A549 (cell line): ENCODE measurements around the gene CDC42EP4. TPM values are rescaled to one million over a fixed set of nuclear protein-coding genes. Genes with fewer than 3 reads are reported as not detected.

Experiments used
- ATAC-seq, 2 experiments: fragments of 200-7000 bp in 1 of 2; fragments of >200 bp in 1 of 2; cut with Nextera tagmentation in 1 of 2; cut with Tn5 transposase in 1 of 2; 3 replicates each; pipeline versions ENCODE4 v1.8.0 to v1.9.1; 2018 to 2020; ENCODE audit warnings: mild to moderate bottlenecking in 1 of 2, moderate library complexity in 1 of 2
- CTCF ChIA-PET: fragments of 300-600 bp; sonication (Branson Sonifier 250); formaldehyde crosslinking; extraction: SDS; loops from one replicate; lab custom pipeline; 2021; ENCODE audit warnings: antibody characterized with exemption, inconsistent platforms; lab: Yijun Ruan, JAX
- POLR2A ChIA-PET: fragments of 350-600 bp; formaldehyde crosslinking; extraction: SDS; loops from one replicate; lab custom pipeline; 2021; ENCODE audit warnings: antibody characterized with exemption, inconsistent platforms; lab: Yijun Ruan, JAX
- DNase-seq, 2 experiments: peaks; one replicate each; pipeline versions ENCODE4 v3.0.0 to v3.0.0-alpha.2; 2011 to 2016; ENCODE audit warnings: low read depth in 1 of 2, low spot score in 1 of 2
- FAIRE-seq: peaks from 2 replicates; lab custom pipeline; 2011; peaks lifted over from hg19 to GRCh38; lab: Jason Lieb, UNC
- H3K27ac ChIP-seq, 2 experiments: fragments of >200 bp; sonication (Bioruptor Twin); formaldehyde crosslinking; 3 replicates each; pipeline ENCODE4 v1.5.1; 2016 to 2017
- H3K4me1 ChIP-seq: fragments of >200 bp; sonication (Bioruptor Twin); formaldehyde crosslinking; 3 replicates; pipeline ENCODE4 v1.6.1; 2016
- H3K4me2 ChIP-seq: fragments of >200 bp; sonication (Bioruptor Twin); formaldehyde crosslinking; 3 replicates; pipeline ENCODE4 v1.6.1; 2016
- H3K4me3 ChIP-seq: fragments of >200 bp; sonication (Bioruptor Twin); formaldehyde crosslinking; 3 replicates; pipeline ENCODE4 v1.5.1; 2016
- H3K9me3 ChIP-seq: fragments of >200 bp; sonication (Bioruptor Twin); formaldehyde crosslinking; 3 replicates; pipeline ENCODE4 v1.6.1; 2016
- BHLHE40 ChIP-seq: IDR thresholded peaks from 2 replicates; pipeline ENCODE4 v1.6.1; 2012; ENCODE audit warnings: low read depth, low read length, inconsistent platforms
- CHD2 ChIP-seq: fragments of 150-350 bp; IDR thresholded peaks from 2 replicates; pipeline ENCODE4 v1.6.1; 2014; ENCODE audit warnings: low read length; ENCODE audit not compliant: partially characterized antibody
- FOSL2 ChIP-seq, 2 experiments: fragments of 450-650 bp in 1 of 2; fragments of >200 bp in 1 of 2; sonication (Bioruptor Twin) in 1 of 2; formaldehyde crosslinking; IDR thresholded peaks; 2 replicates each; pipeline versions ENCODE4 v1.5.0 to v1.6.1; 2016 to 2020; ENCODE audit warnings: mild to moderate bottlenecking in 1 of 2, moderate library complexity in 1 of 2
- FOXS1 ChIP-seq: fragments of 250-450 bp; sonication (Bioruptor Pico); IDR thresholded peaks from 2 replicates; pipeline ENCODE4 v1.5.0; 2020; ENCODE audit warnings: mild to moderate bottlenecking, moderate library complexity
- MAFK ChIP-seq: fragments of 450-650 bp; IDR thresholded peaks from 2 replicates; pipeline ENCODE4 v1.6.1; 2014; ENCODE audit not compliant: partially characterized antibody
- MAZ ChIP-seq: fragments of 150-350 bp; IDR thresholded peaks from 2 replicates; pipeline ENCODE4 v1.6.1; 2014; ENCODE audit warnings: antibody characterized with exemption, low read depth, low read length, borderline replicate concordance
- NR3C1 ChIP-seq: fragments of >200 bp; sonication (Bioruptor Twin); formaldehyde crosslinking; IDR thresholded peaks from 3 replicates; pipeline ENCODE4 v1.6.1; 2017
- PHF8 ChIP-seq: fragments of 200-600 bp; sonication (generic); IDR thresholded peaks from 2 replicates; pipeline ENCODE4 v1.6.1; 2016; ENCODE audit warnings: low read depth, mild to moderate bottlenecking, antibody characterized with exemption, moderate library complexity, borderline replicate concordance
- RARB ChIP-seq: fragments of 250-450 bp; sonication (Bioruptor Pico); IDR thresholded peaks from 2 replicates; pipeline ENCODE4 v1.8.0; 2021; ENCODE audit warnings: mild to moderate bottlenecking, moderate library complexity
- ZC3H11A ChIP-seq: fragments of 450-650 bp; IDR thresholded peaks from 2 replicates; pipeline ENCODE4 v1.6.1; 2014; ENCODE audit warnings: antibody characterized with exemption, mild to moderate bottlenecking
- WGBS: methylation state at CpG from one replicate; pipeline ENCODE4 v1.1.6; 2017; ENCODE audit errors: missing lambda C conversion rate; 5-methylcytosine and 5-hydroxymethylcytosine counted together
- polyA plus RNA-seq, 4 experiments: library from polyadenylated mRNA; depleted of rRNA in 3 of 4; stranded (reverse); fragments of >200 nt; fragmentation: RNase III in 1 of 4; extraction: RNeasy Plus Mini Kit Qiagen cat#74134 plus additional on column Dnase treatment in 1 of 4; gene quantifications; 2 replicates in 3 of 4; 3 replicates in 1 of 4; pipeline ENCODE4 v1.2.3, GENCODE V29; 2011 to 2017

The CDC42EP4 gene
- polyA plus RNA-seq, 2 of the 4 experiments (the other 2 are of a cell fraction): 33.8 to 65.7 TPM

DNA sequence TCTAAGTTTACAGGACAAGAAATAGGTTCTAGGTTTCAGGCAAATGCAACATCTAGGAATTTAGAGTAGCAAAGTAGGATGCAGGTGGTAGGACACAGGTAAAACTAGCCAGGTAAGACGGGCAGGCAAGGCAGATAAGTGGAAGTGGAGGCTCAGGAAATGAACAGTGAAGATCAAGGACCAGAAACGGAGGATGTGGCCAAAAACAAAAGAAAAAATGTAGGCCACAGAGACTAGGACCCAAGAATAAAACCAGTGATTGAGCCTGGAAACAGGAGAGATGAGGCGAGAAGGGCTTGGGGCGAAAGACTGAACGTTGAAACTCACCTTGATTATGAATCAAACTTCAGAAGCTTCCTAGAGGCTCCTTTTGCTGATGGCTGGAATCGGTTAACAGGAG, 74.1 kb downstream of the CDC42EP4 start:
- no peak for ATAC-seq
- Histone ChIP-seq H3K9me3 (no peaks in the 10 kb centered on the region), H3K4me3 (no peak overlapping the region), H3K4me2 (no peak overlapping the region), H3K4me1 (peaks cover 4% of the 10 kb centered on the region; the same call in 1 of the 3 replicates), H3K27ac (no peak overlapping the region)
- DNase-seq: no peak
- 85% methylated on average over 6 of the region's 6 CpGs for WGBS
- ChIA-PET CTCF (interaction anchor here (0.8 to 3.5 kb wide), 9 partner anchors 11 to 516 kb away, joined by 3 to 17 read pairs (median 5); partner anchors contain the start of gene COG1), POLR2A (no interaction called here)
- FAIRE-seq: no peak
- no peak for TF ChIP-seq MAFK

DNA sequence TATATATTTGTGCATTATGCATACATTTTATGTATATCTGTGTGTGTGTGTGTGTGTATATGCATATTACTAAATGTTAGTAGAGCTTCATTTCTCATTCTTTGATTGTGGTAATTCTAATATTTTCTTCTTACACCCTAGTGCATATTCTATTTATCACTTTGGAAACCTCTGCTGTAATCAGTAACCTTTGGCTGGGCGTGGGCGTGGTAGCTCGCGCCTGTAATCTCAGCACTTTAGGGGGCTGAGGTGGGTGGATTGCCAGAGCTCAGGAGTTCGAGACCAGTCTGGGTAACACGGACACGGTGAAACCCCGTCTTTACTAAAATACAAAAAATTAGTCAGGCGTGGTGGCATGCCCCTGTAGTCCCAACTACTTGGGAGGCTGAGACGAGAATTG, 77.1 kb downstream of the CDC42EP4 start:
- ATAC-seq (no peak), FAIRE-seq (no peak), DNase-seq (no peak)
- ChIA-PET CTCF (interaction anchor here (0.6 to 3.5 kb wide), 5 partner anchors 20 to 508 kb away, joined by 4 to 17 read pairs (median 11); no protein-coding TSS in a partner anchor), POLR2A (no interaction called here)
- TF ChIP-seq FOSL2 (IDR thresholded peaks at IDR 0.05) (no peak), FOSL2 (CRISPR knock-in tag; IDR thresholded peaks at IDR 0.05) (no peak), FOXS1 (CRISPR knock-in tag) (no peak), BHLHE40 (no peak), ZC3H11A (no peak), RARB (no peak), NR3C1 (no peak), PHF8 (no peak), CHD2 (no peak), MAZ (no peak)
- WGBS: 86% methylated on average over 10 of the region's 10 CpGs
- Histone ChIP-seq H3K9me3 (no peaks in the 10 kb centered on the region), H3K4me1 (peaks cover 19% of the 10 kb centered on the region; the same call in 2 of the 3 replicates), H3K4me3 (no peak overlapping the region), H3K27ac (no peak overlapping the region), H3K4me2 (no peak overlapping the region)

Other genes with a start within 250 kb of the CDC42EP4 start
- 25.2 and 32.0 TPM in 2 replicates for gene SLC39A11, start 219.3 kb downstream of the CDC42EP4 start, polyA plus RNA-seq (2011; rRNA removed)
- 16.7 to 19.2 TPM (median 18.4 TPM) in 3 replicates for gene SLC39A11, start 219.3 kb downstream of the CDC42EP4 start, polyA plus RNA-seq (2017; fragmentation: RNase III; extraction: RNeasy Plus Mini Kit Qiagen cat#74134 plus additional on column Dnase treatment)
- gene SSTR2, start 147.0 kb downstream of the CDC42EP4 start, polyA plus RNA-seq (2011; rRNA removed): 0.04 and 0.07 TPM in 2 replicates
- 0.04 to 0.13 TPM (median 0.04 TPM) in 3 replicates for gene SSTR2, start 147.0 kb downstream of the CDC42EP4 start, polyA plus RNA-seq (2017; fragmentation: RNase III; extraction: RNeasy Plus Mini Kit Qiagen cat#74134 plus additional on column Dnase treatment)
- 26.0 and 30.6 TPM in 2 replicates for gene COG1, start 118.9 kb downstream of the CDC42EP4 start, polyA plus RNA-seq (2011; rRNA removed)
- gene COG1, start 118.9 kb downstream of the CDC42EP4 start, polyA plus RNA-seq (2017; fragmentation: RNase III; extraction: RNeasy Plus Mini Kit Qiagen cat#74134 plus additional on column Dnase treatment): 19.5 to 22.1 TPM (median 21.7 TPM) in 3 replicates
- 0.13 and 0.17 TPM in 2 replicates for gene CPSF4L, start 50.1 kb downstream of the CDC42EP4 start, polyA plus RNA-seq (2011; rRNA removed)
- gene CPSF4L, start 50.1 kb downstream of the CDC42EP4 start, polyA plus RNA-seq (2017; fragmentation: RNase III; extraction: RNeasy Plus Mini Kit Qiagen cat#74134 plus additional on column Dnase treatment): not detected in 3 replicates